Measurements from ENCODE around the gene DUSP22. TPM values are rescaled to one million over a fixed set of nuclear protein-coding genes. Genes with fewer than 3 reads are reported as not detected.

DUSP22 gene
- total RNA-seq, 1 experiment from 2014 or later: 34.8 TPM

- ChIA-PET CTCF (no interaction called here), POLR2A (no interaction called here)
- H3K4me1 ChIP-seq (ENCODE audit: control insufficient read depth, insufficient read depth, low read length): no peaks in the 10 kb centered on the region
- H3K27me3 ChIP-seq (ENCODE audit: control insufficient read depth, insufficient read depth, low read length): peaks cover 5% of the 10 kb centered on the region
- ATAC-seq (no peak), DNase-seq (ENCODE audit: low read depth, low spot score) (no peak)
- in situ Hi-C loops (cut with HindIII; ENCODE audit: low pct_unique_long_range_greater_than_20kb, low sequenced_read_pairs) (no loop called here), intact Hi-C loops (cut with micrococcal nuclease; ENCODE audit: unreplicated experiment) (no loop called here)
- H3K27ac ChIP-seq (ENCODE audit: low read length): no peak overlapping the region
- BruUV-seq (replicated peaks): no TSS peak
- no peak for TF ChIP-seq SIN3A (IDR thresholded peaks at IDR 0.05; ENCODE audit: borderline replicate concordance, insufficient read depth, low read depth, low read length)
- no peak for TF ChIP-seq CTCF (IDR thresholded peaks at IDR 0.05)
- TF ChIP-seq TCF7L2 (IDR thresholded peaks at IDR 0.05; ENCODE audit: low read depth, low read length): no peak
- no peak for TF ChIP-seq REST (IDR thresholded peaks at IDR 0.05; ENCODE audit: insufficient read depth in 1 of 2, low read depth in 2 of 2, low read length in 1 of 2)
- TF ChIP-seq POLR2AphosphoS5 (IDR thresholded peaks at IDR 0.05; ENCODE audit: low read depth, low read length): no peak
- H3K4me3 ChIP-seq (ENCODE audit: low read depth in 2 of 2, low read length in 2 of 2): no peak overlapping the region
- no peaks in the 10 kb centered on the region for H3K9me3 ChIP-seq (ENCODE audit: control insufficient read depth, insufficient read depth, low read depth, low read length)
- H3K36me3 ChIP-seq (ENCODE audit: control insufficient read depth, insufficient read depth, low read length): no peaks in the 10 kb centered on the region
Observed at GRCh38 chr6:373031-373430, 80.7 kb downstream of the DUSP22 start.

GRCh38 chr6:373773-374724 lies 81.8 kb downstream of the DUSP22 start:
- ChIA-PET CTCF (no interaction called here), POLR2A (no interaction called here)
- H3K9me3 ChIP-seq (ENCODE audit: control insufficient read depth, insufficient read depth, low read depth, low read length): no peaks in the 10 kb centered on the region
- BruUV-seq (replicated peaks): no TSS peak
- H3K36me3 ChIP-seq (ENCODE audit: control insufficient read depth, insufficient read depth, low read length): no peaks in the 10 kb centered on the region
- DNase-seq (ENCODE audit: low read depth, low spot score): no peak
- intact Hi-C loops (cut with micrococcal nuclease; ENCODE audit: unreplicated experiment) (no loop called here), in situ Hi-C loops (cut with HindIII; ENCODE audit: low pct_unique_long_range_greater_than_20kb, low sequenced_read_pairs) (no loop called here)
- TF ChIP-seq TCF7L2 (IDR thresholded peaks at IDR 0.05; ENCODE audit: low read depth, low read length) (no peak), POLR2AphosphoS5 (IDR thresholded peaks at IDR 0.05; ENCODE audit: low read depth, low read length) (no peak), REST (IDR thresholded peaks at IDR 0.05; ENCODE audit: insufficient read depth in 1 of 2, low read depth in 2 of 2, low read length in 1 of 2) (no peak), SIN3A (IDR thresholded peaks at IDR 0.05; ENCODE audit: borderline replicate concordance, insufficient read depth, low read depth, low read length) (no peak), CTCF (IDR thresholded peaks at IDR 0.05) (no peak)
- no peak overlapping the region for H3K27ac ChIP-seq (ENCODE audit: low read length)
- peaks cover 5% of the 10 kb centered on the region for H3K27me3 ChIP-seq (ENCODE audit: control insufficient read depth, insufficient read depth, low read length)
- no peak for ATAC-seq
- no peaks in the 10 kb centered on the region for H3K4me1 ChIP-seq (ENCODE audit: control insufficient read depth, insufficient read depth, low read length)
- H3K4me3 ChIP-seq (ENCODE audit: low read depth in 2 of 2, low read length in 2 of 2): no peak overlapping the region
